Amniotic stem cell (primary cell): ENCODE measurements around the gene GNB3.
"Not testable (repeated sequence)": the region's sequence is repeated elsewhere in the genome, so short reads cannot be mapped to it uniquely, and the experiment has no call there.

Experiments
- DNase-seq: peaks from one replicate; lab custom pipeline; 2025; lab: John Stamatoyannopoulos, UW

The GNB3 gene

DNA sequence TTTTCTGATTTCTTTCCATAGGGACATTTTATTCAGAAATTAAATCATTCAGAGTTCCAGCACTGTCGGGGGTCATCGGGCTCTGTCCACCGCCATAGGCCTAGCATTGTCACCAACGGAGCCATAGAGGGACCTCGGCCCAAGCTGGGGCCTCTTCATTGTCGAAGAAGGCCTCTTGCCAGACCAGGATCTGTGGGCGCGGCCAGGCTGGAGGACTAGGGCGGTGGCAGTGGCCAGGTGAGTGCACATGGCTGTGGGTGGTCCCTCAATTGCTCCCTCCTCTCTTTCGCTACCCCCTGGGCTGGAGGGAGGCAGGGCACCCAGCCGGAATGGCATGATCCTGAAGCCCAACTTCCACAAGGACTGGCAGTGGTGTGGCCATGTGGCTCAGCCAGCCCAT lies 43.0 kb downstream of the GNB3 start:
- DNase-seq, result no peak

DNA sequence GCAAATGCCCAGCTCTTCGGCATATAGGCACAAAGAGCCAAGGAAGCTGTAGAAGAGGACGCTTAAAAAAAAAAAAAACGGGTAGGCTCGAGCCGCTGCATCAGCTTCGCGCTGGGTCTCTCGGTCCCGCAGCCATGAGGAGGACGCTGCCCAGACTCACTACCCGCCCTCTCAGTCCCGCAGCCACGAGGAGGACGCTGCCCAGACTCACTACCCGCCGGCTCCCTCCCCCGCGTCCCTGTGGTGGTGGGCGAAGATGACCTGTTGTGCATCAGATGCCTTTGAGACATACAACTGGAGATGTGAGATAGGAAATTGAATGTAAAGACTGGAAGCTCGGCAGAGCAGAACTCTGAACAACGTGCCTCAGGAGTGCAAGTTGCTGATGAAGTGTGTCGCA lies 43.8 kb downstream of the GNB3 start:
- DNase-seq, result no peak

DNA sequence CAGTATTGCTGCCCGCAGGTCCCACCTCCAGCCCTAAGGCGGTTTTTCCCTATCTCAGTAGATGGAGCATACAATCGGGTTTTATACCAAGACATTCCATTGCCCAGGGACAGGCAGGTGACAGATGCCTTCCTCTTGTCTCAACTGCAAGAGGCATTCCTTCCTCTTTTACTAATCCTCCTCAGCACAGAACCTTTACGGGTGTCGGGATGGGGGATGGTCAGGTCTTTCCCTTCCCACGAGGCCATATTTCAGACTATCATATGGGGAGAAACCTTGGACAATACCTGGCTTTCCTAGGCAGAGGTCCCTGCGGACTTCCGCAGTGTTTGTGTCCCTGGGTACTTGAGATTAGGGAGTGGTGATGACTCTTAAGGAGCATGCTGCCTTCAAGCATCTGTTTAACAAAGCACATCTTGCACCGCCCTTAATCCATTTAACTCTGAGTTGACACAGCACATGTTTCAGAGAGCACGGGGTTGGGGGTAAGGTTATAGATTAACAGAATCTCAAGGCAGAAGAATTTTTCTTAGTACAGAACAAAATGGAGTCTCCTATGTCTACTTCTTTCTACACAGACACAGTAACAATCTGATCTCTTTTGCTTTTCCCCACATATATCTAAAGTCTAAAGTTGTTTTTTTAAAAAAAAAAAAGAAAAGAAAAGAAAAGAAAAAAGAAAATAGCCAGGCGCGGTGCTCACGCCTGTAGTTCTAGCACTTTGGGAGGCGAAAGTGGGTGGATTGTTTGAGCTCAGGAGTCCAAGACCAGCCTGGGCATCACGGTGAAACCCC lies 45.7 kb downstream of the GNB3 start:
- not testable (repeated sequence) for DNase-seq

DNA sequence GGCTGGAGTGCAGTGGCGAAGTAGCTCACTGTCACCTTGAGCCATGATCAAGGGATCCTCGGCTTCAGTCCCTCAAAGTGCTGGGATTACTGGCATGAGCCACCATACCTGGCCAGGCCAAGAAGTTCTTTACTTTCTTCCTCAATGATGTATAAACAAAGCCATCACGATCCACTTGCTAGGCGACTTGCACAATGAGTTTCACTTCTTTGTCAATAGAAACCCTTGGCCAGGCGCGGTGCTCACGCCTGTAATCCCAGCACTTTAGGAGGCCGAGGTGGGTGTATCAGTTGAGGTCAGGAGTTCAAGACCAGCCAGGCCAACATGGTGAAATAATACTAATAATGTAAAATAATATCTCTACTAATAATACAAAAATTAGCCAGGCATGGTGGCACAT lies 46.7 kb downstream of the GNB3 start:
- no peak for DNase-seq

DNA sequence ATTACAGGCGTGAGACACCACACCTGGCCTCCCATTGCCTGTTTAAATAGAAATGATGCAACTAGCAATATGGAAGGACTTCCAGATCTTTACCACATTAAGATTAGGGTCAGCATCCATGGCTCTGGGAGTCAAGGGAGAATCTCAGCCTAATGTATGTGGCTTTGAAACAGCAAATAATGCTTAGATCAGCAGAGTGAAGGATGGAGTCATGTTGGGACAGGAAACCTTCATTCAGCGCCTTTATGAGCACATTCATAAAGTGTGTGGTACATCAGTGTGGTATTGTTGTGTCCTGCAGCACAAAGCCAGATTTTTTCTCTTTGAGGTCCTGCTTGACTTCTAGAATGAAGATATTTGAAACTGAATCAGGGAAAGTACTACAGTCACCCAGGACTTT lies 47.6 kb downstream of the GNB3 start:
- no peak for DNase-seq

DNA sequence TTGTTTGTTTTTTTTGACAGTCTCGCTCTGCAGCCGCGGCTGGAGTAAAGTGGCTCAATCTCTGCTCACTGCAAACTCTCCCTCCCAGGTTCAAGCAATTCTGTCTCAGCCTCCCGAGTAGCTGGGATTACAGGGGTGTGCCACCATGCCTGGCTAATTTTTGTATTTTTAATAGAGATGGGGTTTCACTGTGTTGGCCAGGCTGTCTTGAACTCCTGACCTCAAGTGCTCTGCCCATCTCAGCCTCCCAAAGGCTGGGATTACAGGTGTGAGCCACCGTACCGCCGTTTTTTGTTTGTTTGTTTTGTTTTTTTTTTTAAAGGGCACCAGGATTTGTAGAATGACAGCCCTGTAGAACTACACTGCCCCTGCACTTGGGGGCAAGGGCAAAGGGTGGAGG lies 48.1 kb downstream of the GNB3 start:
- not testable (repeated sequence) for DNase-seq

DNA sequence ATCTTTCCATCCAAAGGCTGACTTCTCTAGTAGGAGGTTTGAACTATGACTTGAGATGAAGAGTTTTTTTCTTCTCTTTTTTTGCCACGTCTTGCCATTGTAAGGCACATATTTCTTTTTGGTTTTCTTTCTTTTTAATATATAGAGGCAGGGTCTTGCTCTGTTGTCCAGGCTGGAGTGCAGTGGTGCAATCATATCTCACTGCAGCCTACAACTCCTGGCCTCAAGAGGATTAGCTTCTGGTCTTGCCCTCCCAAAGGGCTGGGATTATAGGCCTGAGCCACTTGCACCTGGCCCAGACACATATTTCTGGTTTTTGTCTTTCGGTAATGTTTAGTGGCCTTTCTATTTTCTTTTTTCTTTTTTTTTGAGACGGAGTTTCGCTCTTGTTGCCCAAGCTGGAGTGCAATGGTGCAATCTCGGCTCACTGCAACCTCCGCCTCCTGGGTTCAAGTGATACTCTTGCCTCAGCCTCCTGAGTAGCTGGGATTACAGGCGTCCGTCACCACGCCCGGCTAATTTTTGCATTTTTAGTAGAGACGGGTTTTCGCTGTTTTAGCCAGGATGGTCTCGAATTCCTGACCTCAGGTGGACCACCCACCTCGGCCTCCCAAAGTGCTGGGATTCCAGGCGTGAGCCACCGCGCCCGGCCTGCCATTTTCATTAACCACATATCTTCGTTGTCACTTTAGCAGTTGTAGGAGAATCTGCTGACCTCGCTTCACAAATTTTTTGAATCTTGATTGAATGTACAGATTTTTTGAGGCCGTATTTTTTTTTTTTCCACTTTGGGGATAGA lies 49.2 kb downstream of the GNB3 start:
- DNase-seq, result not testable (repeated sequence)

DNA sequence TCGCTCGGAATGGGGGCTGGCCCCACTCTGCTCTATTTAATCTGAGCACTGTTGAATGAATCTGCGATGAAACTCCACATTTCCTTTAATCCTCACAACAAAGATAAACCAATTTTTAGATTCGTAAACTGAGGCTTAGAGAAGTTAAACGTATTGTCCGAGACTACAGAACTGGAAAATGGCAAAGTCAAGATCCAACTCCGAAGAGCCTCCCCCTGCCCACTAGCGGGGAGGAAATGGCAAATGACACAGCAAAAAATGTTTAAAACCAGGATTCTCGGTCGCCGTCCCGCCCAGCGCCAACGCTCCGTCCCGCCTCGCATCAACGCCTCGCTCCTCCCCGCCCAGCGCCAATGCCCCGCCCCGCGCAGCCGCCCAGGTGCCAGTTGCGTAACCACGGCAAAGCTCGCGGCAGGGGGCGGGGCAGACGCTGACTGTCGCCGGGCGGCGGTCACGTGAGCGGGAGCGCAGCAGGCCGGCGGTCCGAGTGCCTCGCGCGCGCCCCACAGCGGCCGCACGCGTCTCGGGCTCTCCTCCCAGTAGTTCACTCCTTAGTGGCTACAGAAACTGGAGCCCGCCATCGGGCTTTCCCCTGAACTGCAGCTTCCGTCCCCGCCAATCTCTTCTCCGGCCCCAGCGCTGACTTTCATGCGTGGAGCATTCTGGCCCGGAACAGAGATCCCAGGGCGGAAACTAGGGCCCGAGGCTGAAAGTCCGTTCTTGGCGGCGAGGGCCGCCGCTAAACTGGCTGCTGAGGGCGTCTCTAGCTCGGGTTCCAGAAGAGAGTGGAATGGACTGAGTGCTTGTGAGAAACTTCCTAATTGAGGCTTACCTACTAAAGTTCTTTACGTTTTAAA lies 50.3 kb downstream of the GNB3 start:
- peak; percentile 94 for DNase-seq

DNA sequence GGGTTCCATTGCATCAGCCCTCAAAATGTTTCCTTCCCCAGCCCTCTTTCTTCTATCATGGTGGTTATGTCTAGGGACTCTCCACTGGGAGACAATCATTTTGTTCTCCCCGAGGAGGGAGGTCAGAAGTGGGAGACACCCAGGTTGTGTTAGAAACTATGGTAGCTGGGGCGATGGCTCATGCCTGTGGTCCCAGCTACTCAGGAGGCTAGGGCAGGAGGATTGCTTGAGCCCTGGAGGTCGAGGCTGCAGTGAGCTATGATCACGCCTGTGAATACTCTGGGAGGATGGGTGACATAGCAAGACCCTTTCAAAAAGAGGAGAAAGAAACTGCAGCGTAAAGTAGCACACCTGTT lies 50.9 kb downstream of the GNB3 start:
- no peak for DNase-seq

DNA sequence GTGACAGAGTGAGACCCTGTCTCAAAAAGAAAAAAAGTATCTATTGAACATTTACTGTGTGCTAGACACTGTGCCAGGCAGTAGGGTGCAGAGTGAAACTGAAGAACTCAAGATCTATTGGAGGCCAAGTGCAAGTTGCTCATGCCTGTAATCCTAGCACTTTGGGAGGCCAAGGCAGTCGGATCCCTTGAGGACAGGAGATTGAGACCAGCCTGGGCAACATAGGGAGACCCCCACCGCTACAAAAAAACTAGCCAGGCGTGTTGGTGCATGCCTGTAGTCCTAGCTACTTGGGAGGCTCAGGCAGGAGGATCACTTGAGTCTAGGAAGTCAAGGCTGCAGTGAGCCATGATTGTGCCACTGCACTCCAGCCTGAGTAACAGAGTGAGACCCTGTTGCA lies 52.0 kb downstream of the GNB3 start:
- not testable (repeated sequence) for DNase-seq

DNA sequence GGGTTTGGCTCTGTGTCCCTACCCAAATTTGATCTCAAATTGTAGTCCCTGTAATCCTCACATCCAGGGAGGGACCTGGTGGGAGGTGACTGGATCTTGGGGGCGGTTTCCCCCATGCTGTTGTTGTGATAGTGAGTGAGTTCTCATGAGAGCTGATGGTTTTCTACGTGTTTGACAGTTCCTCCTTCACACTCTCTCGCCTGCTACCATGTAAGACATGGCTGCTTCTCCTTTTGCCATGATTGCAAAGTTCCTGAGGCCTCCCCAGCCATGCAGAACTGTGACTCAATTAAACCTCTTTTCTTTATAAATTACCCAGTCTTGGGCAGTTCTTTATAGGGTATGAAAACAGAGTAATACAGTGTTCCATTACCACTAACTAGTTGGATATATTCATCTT lies 53.6 kb downstream of the GNB3 start:
- no peak for DNase-seq
